ENCODE data around the gene PCDHGB6. TPM values are rescaled to one million over a fixed set of nuclear protein-coding genes. Genes with fewer than 3 reads are reported as not detected.
A peak's percentile ranks its signal among the peaks of the same experiment; 100 is the strongest.
"Not testable (repeated sequence)": the region's sequence is repeated elsewhere in the genome, so short reads cannot be mapped to it uniquely, and the experiment has no call there.

The PCDHGB6 gene
- total RNA-seq, 1 donor from 2014 or later = 0.18 TPM

DNA sequence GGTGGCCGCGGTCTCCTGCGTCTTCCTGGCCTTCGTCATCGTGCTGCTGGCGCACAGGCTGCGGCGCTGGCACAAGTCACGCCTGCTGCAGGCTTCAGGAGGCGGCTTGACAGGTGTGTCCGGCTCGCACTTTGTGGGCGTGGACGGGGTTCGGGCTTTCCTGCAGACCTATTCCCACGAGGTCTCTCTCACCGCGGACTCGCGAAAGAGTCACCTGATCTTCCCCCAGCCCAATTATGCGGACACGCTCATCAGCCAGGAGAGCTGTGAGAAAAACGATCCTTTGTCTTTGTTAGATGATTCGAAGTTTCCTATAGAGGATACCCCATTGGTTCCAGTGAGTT lies 7.4 kb downstream of the PCDHGB6 start:
- Mint-ChIP-seq H3K27ac (peak overlapping the region; percentile 2), H3K9me3 (peaks cover 26% of the 10 kb centered on the region), H3K27me3 (ENCODE audit: insufficient read depth) (peaks cover 38% of the 10 kb centered on the region), H3K4me1 (ENCODE audit: low read depth) (peaks cover 15% of the 10 kb centered on the region)
- H3K36me3 Mint-ChIP-seq (ENCODE audit: low read depth); H3K4me3 Mint-ChIP-seq; DNase-seq (ENCODE audit: low spot score): not testable (repeated sequence)
- intact Hi-C loops (cut with micrococcal nuclease) = loop anchor here (5.0 to 10.0 kb wide), 2 partner anchors 462 to 570 kb away; partner anchors contain the start of genes PCDH1, PCDHA8 and PCDHA9

DNA sequence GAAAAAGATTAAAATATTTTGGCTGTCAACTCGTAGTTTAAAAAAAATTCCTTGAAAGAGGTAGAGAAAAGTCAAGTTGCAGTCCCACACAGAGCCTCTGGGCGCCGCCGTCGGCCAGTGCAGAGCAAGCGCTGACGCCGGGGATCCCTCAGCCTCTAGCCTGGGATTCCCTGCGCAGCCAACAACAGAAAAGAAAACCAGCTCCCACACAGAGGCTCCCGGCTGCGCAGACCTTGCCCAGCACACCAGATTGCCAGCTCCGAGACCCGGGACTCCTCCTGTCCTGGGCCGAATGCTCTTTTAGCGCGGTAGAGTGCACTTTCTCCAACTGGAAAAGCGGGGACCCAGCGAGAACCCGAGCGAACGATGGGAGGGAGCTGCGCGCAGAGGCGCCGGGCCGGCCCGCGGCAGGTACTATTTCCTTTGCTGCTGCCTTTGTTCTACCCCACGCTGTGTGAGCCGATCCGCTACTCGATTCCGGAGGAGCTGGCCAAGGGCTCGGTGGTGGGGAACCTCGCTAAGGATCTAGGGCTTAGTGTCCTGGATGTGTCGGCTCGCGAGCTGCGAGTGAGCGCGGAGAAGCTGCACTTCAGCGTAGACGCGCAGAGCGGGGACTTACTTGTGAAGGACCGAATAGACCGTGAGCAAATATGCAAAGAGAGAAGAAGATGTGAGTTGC lies 9.8 kb downstream of the PCDHGB6 start, which contains the start of gene PCDHGB7:
Gene PCDHGB7 (plus strand): TSS at position 184 of the 679 bp plus-strand sequence. CDS start 183 bp downstream, at position 367.
- peak; percentile 30 for DNase-seq (ENCODE audit: low spot score)
- Mint-ChIP-seq H3K4me1 (ENCODE audit: low read depth) (peaks cover 21% of the 10 kb centered on the region), H3K9me3 (peaks cover 37% of the 10 kb centered on the region), H3K4me3 (peak within 1 kb of the TSS; percentile 76), H3K27me3 (ENCODE audit: insufficient read depth) (peaks cover 55% of the 10 kb centered on the region)
- intact Hi-C loops (cut with micrococcal nuclease) = loop anchor here (1.0 to 10.0 kb wide), 5 partner anchors 95 to 573 kb away; partner anchors contain the start of genes PCDH1, PCDHA8 and PCDHA9
- not testable (repeated sequence) for H3K27ac Mint-ChIP-seq; H3K36me3 Mint-ChIP-seq (ENCODE audit: low read depth)

DNA sequence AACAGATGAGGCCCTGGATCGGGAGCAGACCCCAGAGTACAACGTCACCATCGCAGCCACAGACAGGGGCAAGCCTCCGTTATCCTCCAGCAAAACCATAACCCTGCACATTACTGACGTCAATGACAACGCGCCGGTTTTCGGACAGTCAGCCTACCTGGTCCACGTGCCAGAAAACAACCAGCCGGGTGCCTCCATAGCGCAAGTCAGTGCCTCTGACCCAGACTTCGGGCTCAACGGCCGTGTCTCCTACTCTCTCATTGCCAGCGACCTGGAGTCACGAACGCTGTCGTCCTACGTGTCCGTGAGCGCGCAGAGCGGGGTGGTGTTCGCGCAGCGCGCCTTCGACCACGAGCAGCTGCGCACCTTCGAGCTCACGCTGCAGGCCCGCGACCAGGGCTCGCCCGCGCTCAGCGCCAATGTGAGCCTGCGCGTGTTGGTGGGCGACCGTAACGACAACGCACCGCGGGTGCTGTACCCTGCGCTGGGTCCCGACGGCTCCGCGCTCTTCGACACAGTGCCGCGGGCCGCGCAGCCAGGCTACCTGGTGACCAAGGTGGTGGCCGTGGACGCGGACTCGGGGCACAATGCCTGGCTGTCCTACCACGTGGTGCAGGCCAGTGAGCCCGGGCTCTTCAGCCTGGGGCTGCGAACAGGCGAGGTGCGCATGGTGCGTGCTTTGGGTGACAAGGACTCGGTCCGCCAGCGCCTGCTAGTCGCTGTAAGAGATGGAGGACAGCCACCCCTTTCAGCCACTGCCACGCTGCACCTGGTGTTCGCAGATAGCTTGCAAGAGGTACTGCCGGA lies 11.5 kb downstream of the PCDHGB6 start:
- Mint-ChIP-seq H3K27me3 (ENCODE audit: insufficient read depth) (peaks cover 53% of the 10 kb centered on the region), H3K4me1 (ENCODE audit: low read depth) (peaks cover 14% of the 10 kb centered on the region), H3K36me3 (ENCODE audit: low read depth) (peaks cover 9% of the 10 kb centered on the region), H3K9me3 (peaks cover 33% of the 10 kb centered on the region), H3K4me3 (no peak overlapping the region), H3K27ac (no peak overlapping the region)
- intact Hi-C loops (cut with micrococcal nuclease) = loop anchor here (5.0 to 10.0 kb wide), 2 partner anchors 458 to 574 kb away; partner anchors contain the start of genes PCDH1, PCDHA8 and PCDHA9
- no peak for DNase-seq (ENCODE audit: low spot score)

DNA sequence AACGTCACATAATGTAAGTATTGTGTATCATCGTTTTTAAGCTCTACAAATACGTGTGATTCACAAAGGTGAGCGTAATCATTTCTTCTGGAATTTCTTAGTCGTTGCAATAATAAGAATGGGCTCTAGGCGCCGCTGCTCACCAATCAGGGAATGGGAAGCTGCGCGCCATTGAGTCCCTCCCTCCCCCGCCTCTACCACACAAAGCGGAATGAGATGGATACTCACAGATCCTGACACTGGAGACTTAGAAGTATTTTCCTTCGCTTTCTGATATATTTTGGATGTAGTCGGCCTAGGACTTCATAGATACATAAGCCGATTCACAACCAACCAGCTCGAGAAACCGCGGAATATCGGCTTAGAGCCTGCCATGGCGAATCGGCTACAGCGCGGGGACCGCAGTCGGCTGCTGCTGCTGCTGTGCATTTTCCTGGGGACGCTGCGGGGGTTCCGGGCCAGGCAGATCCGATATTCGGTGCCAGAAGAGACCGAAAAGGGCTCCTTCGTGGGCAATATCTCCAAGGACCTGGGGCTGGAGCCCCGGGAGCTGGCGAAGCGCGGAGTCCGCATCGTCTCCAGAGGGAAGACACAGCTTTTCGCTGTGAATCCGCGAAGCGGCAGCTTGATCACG lies 13.2 kb downstream of the PCDHGB6 start, which contains the start of gene PCDHGA11:
Gene PCDHGA11 (plus strand): TSS at position 197 of the 634 bp plus-strand sequence. CDS start 177 bp downstream, at position 374.
- H3K27me3 Mint-ChIP-seq (ENCODE audit: insufficient read depth) = peaks cover 49% of the 10 kb centered on the region
- H3K27ac Mint-ChIP-seq = peak within 1 kb of the TSS; percentile 55
- peaks cover 29% of the 10 kb centered on the region for H3K9me3 Mint-ChIP-seq
- peak within 1 kb of the TSS; percentile 86 for H3K4me3 Mint-ChIP-seq
- peak; percentile 23 for DNase-seq (ENCODE audit: low spot score)
- peaks cover 9% of the 10 kb centered on the region for H3K36me3 Mint-ChIP-seq (ENCODE audit: low read depth)
- intact Hi-C loops (cut with micrococcal nuclease) = loop anchor here (5.0 kb wide), 5 partner anchors 34 to 189 kb away; partner anchors contain the start of genes PCDHGA2, PCDHGA5, PCDHGB4 and PCDHGC3
- peaks cover 14% of the 10 kb centered on the region for H3K4me1 Mint-ChIP-seq (ENCODE audit: low read depth)

DNA sequence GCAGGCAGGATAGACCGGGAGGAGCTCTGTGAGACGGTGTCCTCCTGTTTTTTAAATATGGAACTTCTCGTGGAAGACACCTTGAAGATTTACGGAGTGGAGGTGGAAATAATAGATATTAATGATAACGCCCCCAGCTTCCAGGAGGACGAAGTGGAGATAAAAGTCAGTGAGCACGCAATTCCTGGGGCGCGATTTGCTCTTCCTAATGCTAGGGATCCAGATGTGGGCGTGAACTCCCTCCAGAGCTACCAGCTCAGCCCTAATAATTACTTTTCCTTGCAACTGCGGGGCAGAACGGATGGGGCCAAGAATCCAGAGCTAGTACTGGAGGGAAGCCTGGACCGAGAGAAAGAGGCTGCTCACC lies 13.7 kb downstream of the PCDHGB6 start:
- H3K27ac Mint-ChIP-seq = peak overlapping the region; percentile 55
- H3K27me3 Mint-ChIP-seq (ENCODE audit: insufficient read depth) = peaks cover 46% of the 10 kb centered on the region
- peaks cover 9% of the 10 kb centered on the region for H3K36me3 Mint-ChIP-seq (ENCODE audit: low read depth)
- intact Hi-C loops (cut with micrococcal nuclease) = loop anchor here (5.0 kb wide), 5 partner anchors 34 to 189 kb away; partner anchors contain the start of genes PCDHGA2, PCDHGA5, PCDHGB4 and PCDHGC3
- H3K9me3 Mint-ChIP-seq = peaks cover 29% of the 10 kb centered on the region
- H3K4me1 Mint-ChIP-seq (ENCODE audit: low read depth) = peaks cover 14% of the 10 kb centered on the region
- peak overlapping the region; percentile 86 for H3K4me3 Mint-ChIP-seq
- no peak for DNase-seq (ENCODE audit: low spot score)

DNA sequence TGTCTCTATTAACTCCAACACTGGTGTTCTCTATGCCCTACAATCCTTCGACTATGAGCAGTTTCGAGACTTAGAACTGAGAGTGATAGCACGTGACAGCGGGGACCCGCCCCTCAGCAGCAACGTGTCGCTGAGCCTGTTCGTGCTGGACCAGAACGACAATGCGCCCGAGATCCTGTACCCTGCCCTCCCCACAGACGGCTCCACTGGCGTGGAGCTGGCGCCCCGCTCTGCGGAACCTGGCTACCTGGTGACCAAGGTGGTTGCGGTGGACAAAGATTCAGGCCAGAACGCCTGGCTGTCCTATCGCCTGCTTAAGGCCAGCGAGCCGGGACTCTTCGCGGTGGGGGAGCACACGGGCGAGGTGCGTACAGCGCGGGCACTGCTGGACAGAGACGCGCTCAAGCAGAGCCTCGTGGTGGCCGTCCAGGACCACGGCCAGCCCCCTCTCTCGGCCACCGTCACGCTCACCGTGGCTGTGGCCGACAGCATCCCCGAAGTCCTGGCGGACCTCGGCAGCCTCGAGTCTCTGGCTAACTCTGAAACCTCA lies 15.0 kb downstream of the PCDHGB6 start:
- peaks cover 9% of the 10 kb centered on the region for H3K4me1 Mint-ChIP-seq (ENCODE audit: low read depth)
- no peak for DNase-seq (ENCODE audit: low spot score)

DNA sequence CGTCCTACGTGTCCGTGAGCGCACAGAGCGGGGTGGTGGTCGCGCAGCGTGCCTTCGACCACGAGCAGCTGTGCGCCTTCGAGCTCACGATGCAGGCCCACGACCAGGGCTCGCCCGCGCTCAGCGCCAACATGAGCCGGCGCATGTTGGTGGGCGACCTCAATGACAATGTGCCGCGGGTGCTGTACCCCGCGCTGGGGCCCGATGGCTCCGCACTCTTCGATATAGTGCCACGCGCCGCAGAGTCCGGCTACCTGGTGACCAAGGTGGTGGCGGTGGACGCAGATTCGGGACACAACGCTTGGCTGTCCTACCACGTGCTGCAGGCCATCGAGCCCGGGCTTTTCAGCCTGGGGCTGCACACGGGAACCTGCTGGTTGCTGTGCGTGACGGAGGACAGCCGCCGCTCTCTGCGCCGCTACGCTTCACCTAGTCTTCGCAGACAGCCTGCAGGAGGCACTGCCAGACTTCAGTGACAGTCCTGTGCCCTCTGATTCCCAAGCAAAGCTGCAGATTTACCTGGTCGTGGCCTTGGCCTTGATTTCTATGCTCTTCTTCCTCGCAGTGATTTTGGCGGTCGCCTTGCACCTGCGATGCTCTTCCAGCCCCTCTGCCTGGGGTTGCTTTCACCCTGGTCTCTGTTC lies 20.1 kb downstream of the PCDHGB6 start:
- H3K9me3 Mint-ChIP-seq = peaks cover 28% of the 10 kb centered on the region
- no peak for DNase-seq (ENCODE audit: low spot score)
- no peaks in the 10 kb centered on the region for H3K36me3 Mint-ChIP-seq (ENCODE audit: low read depth)
- intact Hi-C loops (cut with micrococcal nuclease) = no loop called here
- no peaks in the 10 kb centered on the region for H3K4me1 Mint-ChIP-seq (ENCODE audit: low read depth)
- H3K27me3 Mint-ChIP-seq (ENCODE audit: insufficient read depth) = peaks cover 24% of the 10 kb centered on the region
- H3K27ac Mint-ChIP-seq = no peak overlapping the region
- no peak overlapping the region for H3K4me3 Mint-ChIP-seq

More for the DNA sequence above, 15.0 kb downstream of the PCDHGB6 start:
- intact Hi-C loops (cut with micrococcal nuclease) = loop anchor here (5.0 kb wide), 5 partner anchors 36 to 191 kb away; partner anchors contain the start of genes PCDHGA2, PCDHGA5, PCDHGB4 and PCDHGC3
- Mint-ChIP-seq H3K36me3 (ENCODE audit: low read depth) (peaks cover 9% of the 10 kb centered on the region), H3K27ac (no peak overlapping the region), H3K4me3 (no peak overlapping the region), H3K27me3 (ENCODE audit: insufficient read depth) (peaks cover 43% of the 10 kb centered on the region), H3K9me3 (peaks cover 29% of the 10 kb centered on the region)

DNA sequence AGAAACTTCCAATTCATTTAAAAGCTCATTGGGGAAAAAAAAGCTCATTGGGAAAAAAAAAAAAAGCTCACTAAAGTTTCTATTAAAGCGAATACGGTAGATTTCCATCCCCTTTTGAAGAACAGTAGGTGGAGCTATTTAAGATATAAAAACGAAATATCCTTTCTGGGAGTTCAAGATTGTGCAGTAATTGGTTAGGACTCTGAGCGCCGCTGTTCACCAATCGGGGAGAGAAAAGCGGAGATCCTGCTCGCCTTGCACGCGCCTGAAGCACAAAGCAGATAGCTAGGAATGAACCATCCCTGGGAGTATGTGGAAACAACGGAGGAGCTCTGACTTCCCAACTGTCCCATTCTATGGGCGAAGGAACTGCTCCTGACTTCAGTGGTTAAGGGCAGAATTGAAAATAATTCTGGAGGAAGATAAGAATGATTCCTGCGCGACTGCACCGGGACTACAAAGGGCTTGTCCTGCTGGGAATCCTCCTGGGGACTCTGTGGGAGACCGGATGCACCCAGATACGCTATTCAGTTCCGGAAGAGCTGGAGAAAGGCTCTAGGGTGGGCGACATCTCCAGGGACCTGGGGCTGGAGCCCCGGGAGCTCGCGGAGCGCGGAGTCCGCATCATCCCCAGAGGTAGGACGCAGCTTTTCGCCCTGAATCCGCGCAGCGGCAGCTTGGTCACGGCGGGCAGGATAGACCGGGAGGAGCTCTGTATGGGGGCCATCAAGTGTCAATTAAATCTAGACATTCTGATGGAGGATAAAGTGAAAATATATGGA lies 22.7 kb downstream of the PCDHGB6 start, which contains the start of gene PCDHGA12:
Gene PCDHGA12 (plus strand): TSS at position 176 of the 782 bp plus-strand sequence. CDS start 253 bp downstream, at position 429.
- Mint-ChIP-seq H3K4me3 (peak within 1 kb of the TSS; percentile 73), H3K27ac (peak within 1 kb of the TSS; percentile 67), H3K27me3 (ENCODE audit: insufficient read depth) (peaks cover 17% of the 10 kb centered on the region), H3K36me3 (ENCODE audit: low read depth) (no peaks in the 10 kb centered on the region), H3K4me1 (ENCODE audit: low read depth) (no peaks in the 10 kb centered on the region), H3K9me3 (peaks cover 32% of the 10 kb centered on the region)
- intact Hi-C loops (cut with micrococcal nuclease) = loop anchor here (1.0 kb wide), 1 partner anchor 83 kb away; no protein-coding TSS in a partner anchor
- no peak for DNase-seq (ENCODE audit: low spot score)

DNA sequence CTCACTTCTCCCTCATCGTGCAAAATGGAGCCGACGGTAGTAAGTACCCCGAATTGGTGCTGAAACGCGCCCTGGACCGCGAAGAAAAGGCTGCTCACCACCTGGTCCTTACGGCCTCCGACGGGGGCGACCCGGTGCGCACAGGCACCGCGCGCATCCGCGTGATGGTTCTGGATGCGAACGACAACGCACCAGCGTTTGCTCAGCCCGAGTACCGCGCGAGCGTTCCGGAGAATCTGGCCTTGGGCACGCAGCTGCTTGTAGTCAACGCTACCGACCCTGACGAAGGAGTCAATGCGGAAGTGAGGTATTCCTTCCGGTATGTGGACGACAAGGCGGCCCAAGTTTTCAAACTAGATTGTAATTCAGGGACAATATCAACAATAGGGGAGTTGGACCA lies 23.5 kb downstream of the PCDHGB6 start:
- Mint-ChIP-seq H3K9me3 (peaks cover 32% of the 10 kb centered on the region), H3K27ac (no peak overlapping the region), H3K4me1 (ENCODE audit: low read depth) (no peaks in the 10 kb centered on the region), H3K36me3 (ENCODE audit: low read depth) (no peaks in the 10 kb centered on the region), H3K27me3 (ENCODE audit: insufficient read depth) (peaks cover 16% of the 10 kb centered on the region), H3K4me3 (peak overlapping the region; percentile 73)
- no peak for DNase-seq (ENCODE audit: low spot score)
- intact Hi-C loops (cut with micrococcal nuclease) = no loop called here

DNA sequence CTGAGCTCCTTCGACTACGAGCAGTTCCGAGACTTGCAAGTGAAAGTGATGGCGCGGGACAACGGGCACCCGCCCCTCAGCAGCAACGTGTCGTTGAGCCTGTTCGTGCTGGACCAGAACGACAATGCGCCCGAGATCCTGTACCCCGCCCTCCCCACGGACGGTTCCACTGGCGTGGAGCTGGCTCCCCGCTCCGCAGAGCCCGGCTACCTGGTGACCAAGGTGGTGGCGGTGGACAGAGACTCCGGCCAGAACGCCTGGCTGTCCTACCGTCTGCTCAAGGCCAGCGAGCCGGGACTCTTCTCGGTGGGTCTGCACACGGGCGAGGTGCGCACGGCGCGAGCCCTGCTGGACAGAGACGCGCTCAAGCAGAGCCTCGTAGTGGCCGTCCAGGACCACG lies 24.5 kb downstream of the PCDHGB6 start:
- H3K4me3 Mint-ChIP-seq; intact Hi-C loops (cut with micrococcal nuclease); H3K27ac Mint-ChIP-seq; H3K4me1 Mint-ChIP-seq (ENCODE audit: low read depth); H3K36me3 Mint-ChIP-seq (ENCODE audit: low read depth); DNase-seq (ENCODE audit: low spot score): not testable (repeated sequence)
- Mint-ChIP-seq H3K27me3 (ENCODE audit: insufficient read depth) (peaks cover 16% of the 10 kb centered on the region), H3K9me3 (peaks cover 32% of the 10 kb centered on the region)

DNA sequence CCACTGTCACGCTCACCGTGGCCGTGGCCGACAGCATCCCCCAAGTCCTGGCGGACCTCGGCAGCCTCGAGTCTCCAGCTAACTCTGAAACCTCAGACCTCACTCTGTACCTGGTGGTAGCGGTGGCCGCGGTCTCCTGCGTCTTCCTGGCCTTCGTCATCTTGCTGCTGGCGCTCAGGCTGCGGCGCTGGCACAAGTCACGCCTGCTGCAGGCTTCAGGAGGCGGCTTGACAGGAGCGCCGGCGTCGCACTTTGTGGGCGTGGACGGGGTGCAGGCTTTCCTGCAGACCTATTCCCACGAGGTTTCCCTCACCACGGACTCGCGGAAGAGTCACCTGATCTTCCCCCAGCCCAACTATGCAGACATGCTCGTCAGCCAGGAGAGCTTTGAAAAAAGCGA lies 24.9 kb downstream of the PCDHGB6 start:
- intact Hi-C loops (cut with micrococcal nuclease); DNase-seq (ENCODE audit: low spot score); H3K4me3 Mint-ChIP-seq; H3K27ac Mint-ChIP-seq; H3K36me3 Mint-ChIP-seq (ENCODE audit: low read depth); H3K4me1 Mint-ChIP-seq (ENCODE audit: low read depth): not testable (repeated sequence)
- Mint-ChIP-seq H3K9me3 (peaks cover 32% of the 10 kb centered on the region), H3K27me3 (ENCODE audit: insufficient read depth) (peaks cover 16% of the 10 kb centered on the region)

All from activated T-helper 1 cell treated with anti-CD3 and anti-CD28 coated beads, Interleukin-12 subunit alpha, Interleukin-12 subunit beta, Interleukin-2, Interleukin-4 antibody, amounts not matched to agents 30 ng/mL and 10 ng/mL and 1 ng/mL, durations not matched to agents 14 hours and 24 hours and 36 hours (primary cell).